Measurements from ENCODE around the gene PITPNC1.
"Not testable (repeated sequence)": the region's sequence is repeated elsewhere in the genome, so short reads cannot be mapped to it uniquely, and the experiment has no call there.

PITPNC1 gene

GRCh38 chr17:67569873-67570272 lies 192.8 kb downstream of the PITPNC1 start:
- no peak for DNase-seq (ENCODE audit: low read depth in 2 of 3, low spot score in 1 of 3)

DNA sequence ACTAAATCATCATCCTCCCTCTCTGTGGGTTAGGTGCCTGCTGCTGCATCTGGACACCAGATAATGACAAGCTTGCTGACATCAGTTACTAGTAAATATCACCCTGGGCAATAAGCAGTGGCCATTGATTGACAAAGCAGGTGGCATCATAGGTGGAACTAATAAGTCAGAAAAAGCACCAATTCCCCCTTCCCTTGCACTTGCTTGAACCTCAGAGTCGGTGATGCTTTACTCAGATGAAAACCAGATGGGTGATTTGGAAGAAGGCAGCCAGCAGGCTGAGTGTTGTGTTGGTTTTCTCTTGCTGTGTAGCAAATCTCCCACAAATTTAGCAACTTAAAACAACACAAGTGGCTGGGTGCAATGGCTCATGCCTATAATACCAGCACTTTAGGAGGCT lies 193.7 kb downstream of the PITPNC1 start:
- no peak for DNase-seq (ENCODE audit: low read depth in 2 of 3, low spot score in 1 of 3)

DNA sequence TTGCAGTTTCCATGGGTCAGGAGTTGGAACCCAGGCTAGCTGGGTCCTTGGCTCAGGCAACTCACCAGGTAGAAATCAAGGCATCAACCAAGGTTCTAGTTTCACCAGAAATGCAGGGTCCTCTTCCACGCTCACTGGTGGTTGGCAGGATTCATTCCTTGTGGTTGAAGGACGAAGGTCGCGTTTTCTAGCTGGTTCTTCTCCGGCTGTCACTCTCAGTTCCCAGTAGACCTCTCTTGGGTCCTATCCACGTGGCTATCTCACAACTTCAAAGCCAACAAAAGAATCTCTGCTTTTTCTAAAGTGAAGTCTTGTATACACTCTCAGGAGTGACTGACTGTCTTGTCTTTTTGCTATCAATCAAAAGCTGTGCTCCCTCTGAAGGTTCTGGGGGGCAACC lies 194.4 kb downstream of the PITPNC1 start:
- no peak for DNase-seq (ENCODE audit: low read depth in 2 of 3, low spot score in 1 of 3)

- DNase-seq (ENCODE audit: low read depth in 2 of 3, low spot score in 1 of 3): no peak
These were observed 197.0 kb downstream of the PITPNC1 start for GRCh38 chr17:67573987-67574657.

GRCh38 chr17:67574658-67575293 lies 197.7 kb downstream of the PITPNC1 start:
- DNase-seq (ENCODE audit: low read depth in 2 of 3, low spot score in 1 of 3): no peak

DNA sequence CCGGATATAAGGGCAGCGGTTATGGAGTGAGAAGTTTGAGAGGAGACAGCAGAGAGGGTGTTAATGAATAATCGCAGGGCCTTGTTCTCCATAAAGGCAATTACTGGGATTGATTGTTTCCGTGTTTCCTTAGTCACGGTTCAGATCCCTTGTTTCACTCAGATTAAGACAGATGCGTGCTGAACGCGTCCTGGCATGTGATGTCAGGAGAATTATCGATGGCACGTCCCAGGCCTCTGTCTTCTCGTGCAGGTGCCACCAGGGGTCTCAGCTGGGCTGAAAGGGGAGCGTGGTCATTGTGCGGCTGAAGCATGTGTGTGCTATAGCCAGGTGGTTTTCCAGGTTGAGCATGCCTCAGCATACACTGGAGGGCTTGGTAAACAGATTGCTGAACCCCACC lies 198.2 kb downstream of the PITPNC1 start:
- no peak for DNase-seq (ENCODE audit: low read depth in 2 of 3, low spot score in 1 of 3)

DNA sequence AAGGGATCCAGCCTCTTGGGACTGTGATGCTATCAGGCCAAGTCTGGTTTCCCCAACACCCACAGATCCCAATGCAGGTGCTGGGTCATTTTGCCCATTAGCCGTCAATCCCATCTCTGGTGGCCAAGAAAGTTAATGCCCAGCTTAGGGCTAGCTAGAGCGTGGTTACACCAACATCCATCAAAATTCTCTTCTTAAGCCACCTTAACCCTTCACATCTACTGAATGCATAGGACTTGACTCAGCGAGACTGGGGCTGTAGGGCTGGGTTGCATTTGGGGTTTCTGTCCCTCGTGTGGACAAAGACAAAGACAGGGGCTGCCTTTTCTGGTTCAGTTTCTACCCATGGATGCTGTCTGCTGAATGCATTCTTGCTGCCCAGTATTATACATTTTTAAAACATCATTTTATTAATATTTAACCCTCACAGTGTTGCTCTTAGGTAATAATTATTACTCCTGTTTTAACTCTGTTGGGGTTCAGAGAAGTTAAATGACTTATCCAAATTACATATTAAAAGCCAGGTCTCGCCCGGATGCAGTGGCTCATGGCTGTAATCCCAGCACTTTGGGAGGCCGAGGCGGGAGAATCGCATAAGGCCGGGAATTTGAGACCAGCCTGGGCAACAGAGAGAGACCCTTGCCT lies 199.5 kb downstream of the PITPNC1 start:
- DNase-seq (ENCODE audit: low read depth in 2 of 3, low spot score in 1 of 3): no peak

DNA sequence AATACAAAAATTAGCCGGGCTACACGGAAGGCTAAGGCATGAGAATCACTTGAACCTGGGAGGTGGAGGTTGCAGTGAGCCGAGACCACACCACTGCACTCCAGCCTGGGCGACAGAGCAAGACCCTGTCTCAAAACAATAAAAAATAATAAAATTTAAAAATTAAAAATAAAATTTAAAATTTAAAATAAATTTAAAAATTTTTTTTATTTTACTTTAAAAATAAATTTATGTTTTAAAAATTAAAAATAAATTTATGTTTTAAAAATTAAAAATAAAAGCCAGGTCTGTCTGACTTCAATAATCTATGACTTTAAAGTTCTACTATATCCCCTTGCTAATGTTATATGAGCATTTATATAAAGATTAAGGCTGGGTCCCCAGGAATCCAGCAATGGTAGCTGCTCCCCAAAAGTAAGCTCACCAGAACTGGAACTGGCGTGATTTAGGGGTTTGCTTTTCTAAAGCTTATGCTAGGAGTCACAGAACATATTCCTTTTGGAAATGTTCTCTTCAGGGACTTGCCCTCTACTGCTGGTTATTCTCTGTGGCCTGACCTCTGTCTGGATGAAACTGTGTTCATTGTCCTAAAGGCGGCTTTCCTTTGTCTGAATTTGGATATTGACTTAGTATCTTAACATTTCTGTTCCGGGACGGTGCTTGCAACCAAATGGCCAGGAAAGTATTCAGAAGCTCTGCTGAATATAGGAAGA lies 200.5 kb downstream of the PITPNC1 start:
- DNase-seq (ENCODE audit: low read depth in 2 of 3, low spot score in 1 of 3): no peak

GRCh38 chr17:67578142-67578457 lies 201.0 kb downstream of the PITPNC1 start:
- no peak for DNase-seq (ENCODE audit: low read depth in 2 of 3, low spot score in 1 of 3)

- not testable (repeated sequence) for DNase-seq (ENCODE audit: low read depth in 2 of 3, low spot score in 1 of 3)
These were observed 201.8 kb downstream of the PITPNC1 start for GRCh38 chr17:67578679-67579405.

GRCh38 chr17:67582673-67583081 lies 205.6 kb downstream of the PITPNC1 start:
- no peak for DNase-seq (ENCODE audit: low read depth in 2 of 3, low spot score in 1 of 3)

DNA sequence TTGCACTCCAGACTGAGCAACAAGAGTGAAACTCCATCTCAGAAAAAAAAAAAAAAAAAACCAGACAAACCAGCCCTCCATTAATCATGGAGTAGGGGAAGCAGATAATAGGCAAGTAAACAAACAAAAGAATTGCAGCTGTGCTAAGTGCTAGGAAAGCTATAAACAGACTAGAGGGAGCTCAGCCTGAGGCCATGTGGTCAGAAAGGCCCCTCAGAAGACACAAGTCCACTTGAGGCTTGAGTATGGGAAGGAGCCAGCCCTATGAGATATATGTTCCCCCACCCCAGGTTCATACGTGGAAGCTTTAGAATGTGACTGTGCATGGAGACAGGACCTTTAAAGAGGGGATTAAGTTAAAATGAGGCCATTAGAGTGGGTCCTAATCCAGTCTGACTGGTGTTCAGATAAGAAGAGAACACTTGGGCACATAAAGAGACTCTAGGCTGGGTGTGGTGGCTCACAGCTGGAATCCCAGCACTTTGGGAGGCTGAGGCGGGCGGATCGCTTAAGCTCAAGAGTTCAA lies 208.1 kb downstream of the PITPNC1 start:
- DNase-seq (ENCODE audit: low read depth in 2 of 3, low spot score in 1 of 3): no peak

- DNase-seq (ENCODE audit: low read depth in 2 of 3, low spot score in 1 of 3): no peak
These were observed 211.2 kb downstream of the PITPNC1 start for GRCh38 chr17:67588326-67588725.

GRCh38 chr17:67594115-67594880 lies 217.2 kb downstream of the PITPNC1 start:
- no peak for DNase-seq (ENCODE audit: low read depth in 2 of 3, low spot score in 1 of 3)

GRCh38 chr17:67600408-67600807 lies 223.3 kb downstream of the PITPNC1 start:
- no peak for DNase-seq (ENCODE audit: low read depth in 2 of 3, low spot score in 1 of 3)

GRCh38 chr17:67601897-67602296 lies 224.8 kb downstream of the PITPNC1 start:
- DNase-seq (ENCODE audit: low read depth in 2 of 3, low spot score in 1 of 3): no peak

GRCh38 chr17:67602444-67602843 lies 225.4 kb downstream of the PITPNC1 start:
- no peak for DNase-seq (ENCODE audit: low read depth in 2 of 3, low spot score in 1 of 3)

- peak; percentile 3 to 26 (median 10) for DNase-seq (ENCODE audit: low read depth in 2 of 3, low spot score in 1 of 3)
These were observed 225.9 kb downstream of the PITPNC1 start for GRCh38 chr17:67602974-67603373.

- no peak for DNase-seq (ENCODE audit: low read depth in 2 of 3, low spot score in 1 of 3)
These were observed 228.3 kb downstream of the PITPNC1 start for GRCh38 chr17:67605256-67605912.

GRCh38 chr17:67606471-67606870 lies 229.4 kb downstream of the PITPNC1 start:
- DNase-seq (ENCODE audit: low read depth in 2 of 3, low spot score in 1 of 3): no peak

Measured in stimulated activated CD4-positive, alpha-beta T cell treated with anti-CD3 and anti-CD28 coated beads, Interleukin-12 subunit alpha, Interleukin-12 subunit beta, amount 100 ng/mL, for 48 hours (primary cell).